ENCODE results near the gene ANO5. TPM values are rescaled to one million over a fixed set of nuclear protein-coding genes. Genes with fewer than 3 reads are reported as not detected.

ANO5 gene
- polyA plus RNA-seq, 1 donor (not counting 4 experiments of a cell fraction or from before 2014, with no cell fraction given), result not detected

DNA sequence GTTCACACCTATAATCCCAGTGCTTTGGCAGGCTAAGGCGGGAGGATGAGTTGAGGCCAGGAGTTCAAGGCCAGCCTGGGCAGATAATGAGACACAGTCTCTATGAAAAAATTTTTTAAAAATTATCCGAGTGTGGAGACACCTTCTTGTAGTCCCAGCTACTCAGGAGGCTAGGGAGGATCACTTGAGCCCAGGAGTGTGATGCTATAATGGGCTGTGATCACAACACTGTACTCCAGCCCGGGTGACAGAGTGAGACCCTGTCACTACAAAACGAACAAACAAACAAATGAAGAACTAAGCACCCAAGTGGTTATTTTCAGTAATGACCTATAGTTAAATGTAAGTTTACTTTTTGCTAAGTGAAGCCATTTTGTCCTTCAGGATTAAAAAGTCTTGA is 32.3 kb downstream of the ANO5 start:
- FAIRE-seq, result no peak

DNA sequence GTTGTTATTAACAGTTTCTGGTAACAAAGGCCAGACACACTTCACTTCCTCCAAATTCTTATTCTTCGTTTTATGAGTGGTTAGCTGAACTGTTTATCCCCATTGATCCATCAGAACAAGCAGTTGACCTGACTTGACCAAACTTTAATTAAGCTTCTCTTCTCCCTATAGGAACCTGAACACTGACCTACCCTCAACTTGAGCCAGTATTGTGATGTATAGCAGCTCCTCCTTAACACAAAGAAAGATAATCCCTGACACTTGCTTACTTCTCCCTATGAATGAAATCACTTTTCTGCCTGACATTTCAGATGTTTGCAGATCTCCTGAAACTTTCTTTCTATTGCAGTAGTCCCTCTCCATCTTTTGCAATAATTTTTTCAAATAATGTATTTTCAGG is 41.9 kb downstream of the ANO5 start:
- no peak overlapping the region for H3K27ac ChIP-seq (ENCODE audit: control insufficient read depth, insufficient read depth, low read length)
- FAIRE-seq, result no peak
- no peaks in the 10 kb centered on the region for H3K36me3 ChIP-seq (ENCODE audit: control insufficient read depth in 2 of 2, extremely low read depth in 1 of 2, insufficient read depth in 2 of 2, low read length in 2 of 2)
- no peaks in the 10 kb centered on the region for H4K20me1 ChIP-seq (ENCODE audit: control insufficient read depth, extremely low read depth, insufficient read depth, low read length)
- no peak overlapping the region for H2AFZ ChIP-seq (ENCODE audit: control insufficient read depth, low read length)
- H3K9me1 ChIP-seq (ENCODE audit: control insufficient read depth, extremely low read depth, insufficient read depth, low read length), result no peaks in the 10 kb centered on the region
- H3K27me3 ChIP-seq (ENCODE audit: control insufficient read depth, extremely low read depth, insufficient read depth, low read length), result no peaks in the 10 kb centered on the region
- no peak overlapping the region for H3K4me3 ChIP-seq (ENCODE audit: control insufficient read depth in 2 of 3, extremely low read depth in 1 of 3, insufficient read depth in 2 of 3, low read depth in 1 of 3, low read length in 3 of 3)
- H3K79me2 ChIP-seq (ENCODE audit: control insufficient read depth, insufficient read depth, low read length), result no peaks in the 10 kb centered on the region
- DNase-seq (ENCODE audit: low read depth, low spot score), result no peak
- dilution Hi-C loops (cut with MboI; ENCODE audit: extremely low pct_ligation_motif_present, low sequenced_read_pairs), result no loop called here
- no peak overlapping the region for H3K4me2 ChIP-seq (ENCODE audit: control insufficient read depth, extremely low read depth, insufficient read depth, low read depth, low read length)
- no peaks in the 10 kb centered on the region for H3K9me3 ChIP-seq (ENCODE audit: control insufficient read depth, low read depth, low read length)
- H3K4me1 ChIP-seq (ENCODE audit: control insufficient read depth, extremely low read depth, insufficient read depth, low read length), result no peaks in the 10 kb centered on the region
- no peak overlapping the region for H3K9ac ChIP-seq (ENCODE audit: control insufficient read depth, extremely low read depth, insufficient read depth, low read length)
- TF ChIP-seq, protein P1, sequence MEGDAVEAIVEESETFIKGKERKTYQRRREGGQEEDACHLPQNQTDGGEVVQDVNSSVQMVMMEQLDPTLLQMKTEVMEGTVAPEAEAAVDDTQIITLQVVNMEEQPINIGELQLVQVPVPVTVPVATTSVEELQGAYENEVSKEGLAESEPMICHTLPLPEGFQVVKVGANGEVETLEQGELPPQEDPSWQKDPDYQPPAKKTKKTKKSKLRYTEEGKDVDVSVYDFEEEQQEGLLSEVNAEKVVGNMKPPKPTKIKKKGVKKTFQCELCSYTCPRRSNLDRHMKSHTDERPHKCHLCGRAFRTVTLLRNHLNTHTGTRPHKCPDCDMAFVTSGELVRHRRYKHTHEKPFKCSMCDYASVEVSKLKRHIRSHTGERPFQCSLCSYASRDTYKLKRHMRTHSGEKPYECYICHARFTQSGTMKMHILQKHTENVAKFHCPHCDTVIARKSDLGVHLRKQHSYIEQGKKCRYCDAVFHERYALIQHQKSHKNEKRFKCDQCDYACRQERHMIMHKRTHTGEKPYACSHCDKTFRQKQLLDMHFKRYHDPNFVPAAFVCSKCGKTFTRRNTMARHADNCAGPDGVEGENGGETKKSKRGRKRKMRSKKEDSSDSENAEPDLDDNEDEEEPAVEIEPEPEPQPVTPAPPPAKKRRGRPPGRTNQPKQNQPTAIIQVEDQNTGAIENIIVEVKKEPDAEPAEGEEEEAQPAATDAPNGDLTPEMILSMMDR (optimal IDR thresholded peaks at IDR 0.05 in 1 of 3, IDR thresholded peaks at IDR 0.05 in 1 of 3, conservative IDR thresholded peaks at IDR 0.05 in 1 of 3; ENCODE audit: extremely low read depth in 1 of 3, insufficient read depth in 2 of 3, low read length in 3 of 3), result no peak
- TF ChIP-seq EZH2 (IDR thresholded peaks at IDR 0.05; ENCODE audit: low read length), result no peak

More for the DNA sequence above, 32.3 kb downstream of the ANO5 start:
- dilution Hi-C loops (cut with MboI; ENCODE audit: extremely low pct_ligation_motif_present, low sequenced_read_pairs), result no loop called here
- Histone ChIP-seq H3K79me2 (ENCODE audit: control insufficient read depth, insufficient read depth, low read length) (no peaks in the 10 kb centered on the region), H3K4me1 (ENCODE audit: control insufficient read depth, extremely low read depth, insufficient read depth, low read length) (no peaks in the 10 kb centered on the region), H3K9me1 (ENCODE audit: control insufficient read depth, extremely low read depth, insufficient read depth, low read length) (no peaks in the 10 kb centered on the region), H3K4me3 (ENCODE audit: control insufficient read depth in 2 of 3, extremely low read depth in 1 of 3, insufficient read depth in 2 of 3, low read depth in 1 of 3, low read length in 3 of 3) (no peak overlapping the region), H3K9me3 (ENCODE audit: control insufficient read depth, low read depth, low read length) (no peaks in the 10 kb centered on the region), H3K36me3 (ENCODE audit: control insufficient read depth in 2 of 2, extremely low read depth in 1 of 2, insufficient read depth in 2 of 2, low read length in 2 of 2) (no peaks in the 10 kb centered on the region), H4K20me1 (ENCODE audit: control insufficient read depth, extremely low read depth, insufficient read depth, low read length) (no peaks in the 10 kb centered on the region), H3K9ac (ENCODE audit: control insufficient read depth, extremely low read depth, insufficient read depth, low read length) (no peak overlapping the region), H2AFZ (ENCODE audit: control insufficient read depth, low read length) (no peak overlapping the region), H3K27me3 (ENCODE audit: control insufficient read depth, extremely low read depth, insufficient read depth, low read length) (no peaks in the 10 kb centered on the region), H3K27ac (ENCODE audit: control insufficient read depth, insufficient read depth, low read length) (no peak overlapping the region), H3K4me2 (ENCODE audit: control insufficient read depth, extremely low read depth, insufficient read depth, low read depth, low read length) (no peak overlapping the region)
- TF ChIP-seq, protein P1 (optimal IDR thresholded peaks at IDR 0.05 in 1 of 3, IDR thresholded peaks at IDR 0.05 in 1 of 3, conservative IDR thresholded peaks at IDR 0.05 in 1 of 3; ENCODE audit: extremely low read depth in 1 of 3, insufficient read depth in 2 of 3, low read length in 3 of 3), result no peak
- TF ChIP-seq EZH2 (IDR thresholded peaks at IDR 0.05; ENCODE audit: low read length), result no peak
- no peak for DNase-seq (ENCODE audit: low read depth, low spot score)
